ENCODE data around the gene KCNMA1.

DNA sequence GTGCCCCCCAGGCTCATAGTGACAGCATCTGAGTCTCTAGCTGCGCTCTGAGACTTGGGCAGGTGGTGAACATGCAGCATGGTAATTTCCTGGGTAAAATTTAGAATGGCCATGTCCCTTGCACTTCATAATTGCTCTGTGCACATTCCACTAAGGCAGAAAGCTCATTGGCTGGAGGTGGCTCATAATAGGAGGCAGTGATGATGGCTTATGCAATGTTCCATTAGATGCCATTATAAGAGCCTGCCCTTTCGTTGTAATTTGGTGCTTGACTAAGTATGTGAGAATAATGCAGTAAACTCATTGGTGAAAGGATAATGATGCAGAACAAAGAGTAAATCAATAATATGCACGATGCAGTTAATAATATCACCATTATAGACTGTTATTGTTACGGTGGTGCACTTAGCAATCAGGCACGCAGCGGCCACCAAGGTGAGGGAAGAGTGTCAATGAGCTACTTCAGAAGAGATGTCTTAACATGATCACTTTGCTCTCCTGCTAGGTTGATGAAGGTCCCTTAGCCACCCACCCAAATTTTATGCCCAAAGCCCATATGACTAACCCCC lies 545.9 kb downstream of the KCNMA1 start:
- TF ChIP-seq BRCA1 (IDR thresholded peaks at IDR 0.05): no peak
- no peak for TF ChIP-seq BRCA1 (CRISPR knock-in tag; IDR thresholded peaks at IDR 0.05)
- no peak for TF ChIP-seq MXI1 (IDR thresholded peaks at IDR 0.05; ENCODE audit: low read depth, low read length)
- TF ChIP-seq, protein P1, sequence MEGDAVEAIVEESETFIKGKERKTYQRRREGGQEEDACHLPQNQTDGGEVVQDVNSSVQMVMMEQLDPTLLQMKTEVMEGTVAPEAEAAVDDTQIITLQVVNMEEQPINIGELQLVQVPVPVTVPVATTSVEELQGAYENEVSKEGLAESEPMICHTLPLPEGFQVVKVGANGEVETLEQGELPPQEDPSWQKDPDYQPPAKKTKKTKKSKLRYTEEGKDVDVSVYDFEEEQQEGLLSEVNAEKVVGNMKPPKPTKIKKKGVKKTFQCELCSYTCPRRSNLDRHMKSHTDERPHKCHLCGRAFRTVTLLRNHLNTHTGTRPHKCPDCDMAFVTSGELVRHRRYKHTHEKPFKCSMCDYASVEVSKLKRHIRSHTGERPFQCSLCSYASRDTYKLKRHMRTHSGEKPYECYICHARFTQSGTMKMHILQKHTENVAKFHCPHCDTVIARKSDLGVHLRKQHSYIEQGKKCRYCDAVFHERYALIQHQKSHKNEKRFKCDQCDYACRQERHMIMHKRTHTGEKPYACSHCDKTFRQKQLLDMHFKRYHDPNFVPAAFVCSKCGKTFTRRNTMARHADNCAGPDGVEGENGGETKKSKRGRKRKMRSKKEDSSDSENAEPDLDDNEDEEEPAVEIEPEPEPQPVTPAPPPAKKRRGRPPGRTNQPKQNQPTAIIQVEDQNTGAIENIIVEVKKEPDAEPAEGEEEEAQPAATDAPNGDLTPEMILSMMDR (IDR thresholded peaks at IDR 0.05 in 2 of 3, conservative IDR thresholded peaks at IDR 0.05 in 1 of 3; ENCODE audit: insufficient read depth in 2 of 3, low read depth in 1 of 3, low read length in 3 of 3): no peak
- no peak for TF ChIP-seq RFX5 (IDR thresholded peaks at IDR 0.05; ENCODE audit: low read depth, low read length)
- TF ChIP-seq, protein P2, sequence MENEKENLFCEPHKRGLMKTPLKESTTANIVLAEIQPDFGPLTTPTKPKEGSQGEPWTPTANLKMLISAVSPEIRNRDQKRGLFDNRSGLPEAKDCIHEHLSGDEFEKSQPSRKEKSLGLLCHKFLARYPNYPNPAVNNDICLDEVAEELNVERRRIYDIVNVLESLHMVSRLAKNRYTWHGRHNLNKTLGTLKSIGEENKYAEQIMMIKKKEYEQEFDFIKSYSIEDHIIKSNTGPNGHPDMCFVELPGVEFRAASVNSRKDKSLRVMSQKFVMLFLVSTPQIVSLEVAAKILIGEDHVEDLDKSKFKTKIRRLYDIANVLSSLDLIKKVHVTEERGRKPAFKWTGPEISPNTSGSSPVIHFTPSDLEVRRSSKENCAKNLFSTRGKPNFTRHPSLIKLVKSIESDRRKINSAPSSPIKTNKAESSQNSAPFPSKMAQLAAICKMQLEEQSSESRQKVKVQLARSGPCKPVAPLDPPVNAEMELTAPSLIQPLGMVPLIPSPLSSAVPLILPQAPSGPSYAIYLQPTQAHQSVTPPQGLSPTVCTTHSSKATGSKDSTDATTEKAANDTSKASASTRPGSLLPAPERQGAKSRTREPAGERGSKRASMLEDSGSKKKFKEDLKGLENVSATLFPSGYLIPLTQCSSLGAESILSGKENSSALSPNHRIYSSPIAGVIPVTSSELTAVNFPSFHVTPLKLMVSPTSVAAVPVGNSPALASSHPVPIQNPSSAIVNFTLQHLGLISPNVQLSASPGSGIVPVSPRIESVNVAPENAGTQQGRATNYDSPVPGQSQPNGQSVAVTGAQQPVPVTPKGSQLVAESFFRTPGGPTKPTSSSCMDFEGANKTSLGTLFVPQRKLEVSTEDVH (IDR thresholded peaks at IDR 0.05; ENCODE audit: low read depth, partially characterized antibody): no peak
- no peak for TF ChIP-seq TBP (optimal IDR thresholded peaks at IDR 0.05; ENCODE audit: low read depth, low read length)
- TF ChIP-seq EGR1 (conservative IDR thresholded peaks at IDR 0.05): no peak
- no peak for TF ChIP-seq TAF1 (IDR thresholded peaks at IDR 0.05; ENCODE audit: control insufficient read depth, extremely low read depth, insufficient read depth, low read length, severe bottlenecking)
- TF ChIP-seq, protein P3, sequence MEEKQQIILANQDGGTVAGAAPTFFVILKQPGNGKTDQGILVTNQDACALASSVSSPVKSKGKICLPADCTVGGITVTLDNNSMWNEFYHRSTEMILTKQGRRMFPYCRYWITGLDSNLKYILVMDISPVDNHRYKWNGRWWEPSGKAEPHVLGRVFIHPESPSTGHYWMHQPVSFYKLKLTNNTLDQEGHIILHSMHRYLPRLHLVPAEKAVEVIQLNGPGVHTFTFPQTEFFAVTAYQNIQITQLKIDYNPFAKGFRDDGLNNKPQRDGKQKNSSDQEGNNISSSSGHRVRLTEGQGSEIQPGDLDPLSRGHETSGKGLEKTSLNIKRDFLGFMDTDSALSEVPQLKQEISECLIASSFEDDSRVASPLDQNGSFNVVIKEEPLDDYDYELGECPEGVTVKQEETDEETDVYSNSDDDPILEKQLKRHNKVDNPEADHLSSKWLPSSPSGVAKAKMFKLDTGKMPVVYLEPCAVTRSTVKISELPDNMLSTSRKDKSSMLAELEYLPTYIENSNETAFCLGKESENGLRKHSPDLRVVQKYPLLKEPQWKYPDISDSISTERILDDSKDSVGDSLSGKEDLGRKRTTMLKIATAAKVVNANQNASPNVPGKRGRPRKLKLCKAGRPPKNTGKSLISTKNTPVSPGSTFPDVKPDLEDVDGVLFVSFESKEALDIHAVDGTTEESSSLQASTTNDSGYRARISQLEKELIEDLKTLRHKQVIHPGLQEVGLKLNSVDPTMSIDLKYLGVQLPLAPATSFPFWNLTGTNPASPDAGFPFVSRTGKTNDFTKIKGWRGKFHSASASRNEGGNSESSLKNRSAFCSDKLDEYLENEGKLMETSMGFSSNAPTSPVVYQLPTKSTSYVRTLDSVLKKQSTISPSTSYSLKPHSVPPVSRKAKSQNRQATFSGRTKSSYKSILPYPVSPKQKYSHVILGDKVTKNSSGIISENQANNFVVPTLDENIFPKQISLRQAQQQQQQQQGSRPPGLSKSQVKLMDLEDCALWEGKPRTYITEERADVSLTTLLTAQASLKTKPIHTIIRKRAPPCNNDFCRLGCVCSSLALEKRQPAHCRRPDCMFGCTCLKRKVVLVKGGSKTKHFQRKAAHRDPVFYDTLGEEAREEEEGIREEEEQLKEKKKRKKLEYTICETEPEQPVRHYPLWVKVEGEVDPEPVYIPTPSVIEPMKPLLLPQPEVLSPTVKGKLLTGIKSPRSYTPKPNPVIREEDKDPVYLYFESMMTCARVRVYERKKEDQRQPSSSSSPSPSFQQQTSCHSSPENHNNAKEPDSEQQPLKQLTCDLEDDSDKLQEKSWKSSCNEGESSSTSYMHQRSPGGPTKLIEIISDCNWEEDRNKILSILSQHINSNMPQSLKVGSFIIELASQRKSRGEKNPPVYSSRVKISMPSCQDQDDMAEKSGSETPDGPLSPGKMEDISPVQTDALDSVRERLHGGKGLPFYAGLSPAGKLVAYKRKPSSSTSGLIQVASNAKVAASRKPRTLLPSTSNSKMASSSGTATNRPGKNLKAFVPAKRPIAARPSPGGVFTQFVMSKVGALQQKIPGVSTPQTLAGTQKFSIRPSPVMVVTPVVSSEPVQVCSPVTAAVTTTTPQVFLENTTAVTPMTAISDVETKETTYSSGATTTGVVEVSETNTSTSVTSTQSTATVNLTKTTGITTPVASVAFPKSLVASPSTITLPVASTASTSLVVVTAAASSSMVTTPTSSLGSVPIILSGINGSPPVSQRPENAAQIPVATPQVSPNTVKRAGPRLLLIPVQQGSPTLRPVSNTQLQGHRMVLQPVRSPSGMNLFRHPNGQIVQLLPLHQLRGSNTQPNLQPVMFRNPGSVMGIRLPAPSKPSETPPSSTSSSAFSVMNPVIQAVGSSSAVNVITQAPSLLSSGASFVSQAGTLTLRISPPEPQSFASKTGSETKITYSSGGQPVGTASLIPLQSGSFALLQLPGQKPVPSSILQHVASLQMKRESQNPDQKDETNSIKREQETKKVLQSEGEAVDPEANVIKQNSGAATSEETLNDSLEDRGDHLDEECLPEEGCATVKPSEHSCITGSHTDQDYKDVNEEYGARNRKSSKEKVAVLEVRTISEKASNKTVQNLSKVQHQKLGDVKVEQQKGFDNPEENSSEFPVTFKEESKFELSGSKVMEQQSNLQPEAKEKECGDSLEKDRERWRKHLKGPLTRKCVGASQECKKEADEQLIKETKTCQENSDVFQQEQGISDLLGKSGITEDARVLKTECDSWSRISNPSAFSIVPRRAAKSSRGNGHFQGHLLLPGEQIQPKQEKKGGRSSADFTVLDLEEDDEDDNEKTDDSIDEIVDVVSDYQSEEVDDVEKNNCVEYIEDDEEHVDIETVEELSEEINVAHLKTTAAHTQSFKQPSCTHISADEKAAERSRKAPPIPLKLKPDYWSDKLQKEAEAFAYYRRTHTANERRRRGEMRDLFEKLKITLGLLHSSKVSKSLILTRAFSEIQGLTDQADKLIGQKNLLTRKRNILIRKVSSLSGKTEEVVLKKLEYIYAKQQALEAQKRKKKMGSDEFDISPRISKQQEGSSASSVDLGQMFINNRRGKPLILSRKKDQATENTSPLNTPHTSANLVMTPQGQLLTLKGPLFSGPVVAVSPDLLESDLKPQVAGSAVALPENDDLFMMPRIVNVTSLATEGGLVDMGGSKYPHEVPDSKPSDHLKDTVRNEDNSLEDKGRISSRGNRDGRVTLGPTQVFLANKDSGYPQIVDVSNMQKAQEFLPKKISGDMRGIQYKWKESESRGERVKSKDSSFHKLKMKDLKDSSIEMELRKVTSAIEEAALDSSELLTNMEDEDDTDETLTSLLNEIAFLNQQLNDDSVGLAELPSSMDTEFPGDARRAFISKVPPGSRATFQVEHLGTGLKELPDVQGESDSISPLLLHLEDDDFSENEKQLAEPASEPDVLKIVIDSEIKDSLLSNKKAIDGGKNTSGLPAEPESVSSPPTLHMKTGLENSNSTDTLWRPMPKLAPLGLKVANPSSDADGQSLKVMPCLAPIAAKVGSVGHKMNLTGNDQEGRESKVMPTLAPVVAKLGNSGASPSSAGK (IDR thresholded peaks at IDR 0.05): no peak
